CD1c-positive myeloid dendritic cell (primary cell): ENCODE results near the gene POC1A.

Experiments
- DNase-seq: peaks from one replicate; pipeline ENCODE4 v3.0.0-alpha.2; 2016; ENCODE audit errors: extremely low spot score

Gene POC1A

GRCh38 chr3:52128118-52128683 is 26.0 kb downstream of the POC1A start:
- DNase-seq = no peak

- no peak for DNase-seq
Measured at GRCh38 chr3:52126500-52126899, 27.7 kb downstream of the POC1A start.

GRCh38 chr3:52126036-52126435 is 28.2 kb downstream of the POC1A start:
- DNase-seq = no peak

GRCh38 chr3:52124766-52125165 is 29.5 kb downstream of the POC1A start:
- no peak for DNase-seq

GRCh38 chr3:52124126-52124525 is 30.1 kb downstream of the POC1A start:
- no peak for DNase-seq

- DNase-seq = peak; percentile 82
Measured at GRCh38 chr3:52123106-52123725, 31.0 kb downstream of the POC1A start.

GRCh38 chr3:52122491-52122890 is 31.7 kb downstream of the POC1A start:
- DNase-seq = no peak

GRCh38 chr3:52121813-52122212 is 32.4 kb downstream of the POC1A start:
- DNase-seq = peak; percentile 81

- peak; percentile 77 for DNase-seq
Measured at GRCh38 chr3:52121464-52121805, 32.8 kb downstream of the POC1A start.

GRCh38 chr3:52120556-52121463 is 33.4 kb downstream of the POC1A start:
- no peak for DNase-seq

GRCh38 chr3:52119826-52120225 is 34.4 kb downstream of the POC1A start:
- DNase-seq = peak; percentile 60

- DNase-seq = no peak
Measured at GRCh38 chr3:52119099-52119498, 35.1 kb downstream of the POC1A start.

GRCh38 chr3:52118156-52118875 is 35.9 kb downstream of the POC1A start:
- DNase-seq = no peak

GRCh38 chr3:52117537-52117936 is 36.7 kb downstream of the POC1A start:
- no peak for DNase-seq

GRCh38 chr3:52112056-52112455 is 42.2 kb downstream of the POC1A start:
- DNase-seq = no peak

GRCh38 chr3:52110502-52110901 is 43.7 kb downstream of the POC1A start:
- no peak for DNase-seq

GRCh38 chr3:52109611-52110301 is 44.5 kb downstream of the POC1A start:
- DNase-seq = no peak

GRCh38 chr3:52108302-52109232 is 45.7 kb downstream of the POC1A start:
- DNase-seq = peak; percentile 27

GRCh38 chr3:52106951-52107611 is 47.1 kb downstream of the POC1A start:
- no peak for DNase-seq
